HepG2 (cell line): ENCODE data around the gene CCDC73. TPM values are rescaled to one million over a fixed set of nuclear protein-coding genes. Genes with fewer than 3 reads are reported as not detected.

Experiments used
- CHCHD3 ChIP-seq: sonication (generic); formaldehyde crosslinking; IDR thresholded peaks from 2 replicates; pipeline ENCODE4 v1.8.0; 2022; ENCODE audit warnings: mild to moderate bottlenecking, missing genetic modification reagents, moderate library complexity
- FOXA3 ChIP-seq: IDR thresholded peaks from 2 replicates; pipeline ENCODE4 v1.6.1; 2016; ENCODE audit warnings: missing genetic modification reagents, missing compliant biosample characterization
- HOXA3 ChIP-seq: sonication (generic); formaldehyde crosslinking; IDR thresholded peaks from 2 replicates; pipeline ENCODE4 v1.5.0; 2020; ENCODE audit warnings: missing genetic modification reagents
- ISL2 ChIP-seq: sonication (generic); formaldehyde crosslinking; IDR thresholded peaks from 2 replicates; pipeline ENCODE4 v1.5.0; 2020; ENCODE audit warnings: missing genetic modification reagents
- JUNB ChIP-seq: sonication (generic); formaldehyde crosslinking; IDR thresholded peaks from 2 replicates; pipeline ENCODE4 v1.8.0; 2022; ENCODE audit warnings: missing genetic modification reagents, mild to moderate bottlenecking, borderline replicate concordance
- MAFK ChIP-seq, 2 experiments: IDR thresholded peaks in 1 of 2; conservative IDR thresholded peaks in 1 of 2; 2 replicates each; pipeline ENCODE4 v1.6.1; 2011; ENCODE audit warnings: improper control_type of control experiment in 2 of 2, low read length in 2 of 2
- SATB2 ChIP-seq: sonication (generic); formaldehyde crosslinking; IDR thresholded peaks from 2 replicates; pipeline ENCODE4 v1.5.0; 2020; ENCODE audit warnings: missing genetic modification reagents
- TAF1 ChIP-seq: sonication (generic); formaldehyde crosslinking; IDR thresholded peaks from 2 replicates; pipeline ENCODE4 v1.4.0; 2020; ENCODE audit warnings: missing genetic modification reagents
- TGIF2 ChIP-seq: IDR thresholded peaks from 2 replicates; pipeline ENCODE4 v1.6.1; 2016; ENCODE audit warnings: control low read depth, missing compliant biosample characterization
- U2AF1 ChIP-seq: fragments of 200-400 bp; formaldehyde crosslinking; optimal IDR thresholded peaks from 2 replicates; pipeline ENCODE3; 2017; ENCODE audit warnings: mild to moderate bottlenecking, low read depth, low read length
- YEATS2 ChIP-seq: sonication (generic); formaldehyde crosslinking; IDR thresholded peaks from 2 replicates; pipeline ENCODE4 v1.4.0; 2020; ENCODE audit warnings: missing genetic modification reagents, borderline replicate concordance
- ZBTB42 ChIP-seq: sonication (generic); formaldehyde crosslinking; IDR thresholded peaks from 2 replicates; pipeline ENCODE4 v1.5.0; 2020; ENCODE audit warnings: mild to moderate bottlenecking, missing genetic modification reagents
- ZBTB8A ChIP-seq: sonication (generic); formaldehyde crosslinking; IDR thresholded peaks from 2 replicates; pipeline ENCODE4 v1.4.0; 2020; ENCODE audit warnings: mild to moderate bottlenecking, low read depth, missing genetic modification reagents, borderline replicate concordance
- ZFAT ChIP-seq: sonication (generic); formaldehyde crosslinking; conservative IDR thresholded peaks from 2 replicates; pipeline ENCODE4 v1.8.1; 2023; ENCODE audit warnings: missing genetic modification reagents, inconsistent platforms
- ZFP41 ChIP-seq: sonication (generic); formaldehyde crosslinking; IDR thresholded peaks from 2 replicates; pipeline ENCODE4 v1.4.0; 2020; ENCODE audit warnings: mild to moderate bottlenecking, missing genetic modification reagents, borderline replicate concordance
- ZNF20 ChIP-seq: sonication (generic); formaldehyde crosslinking; IDR thresholded peaks from 2 replicates; pipeline ENCODE4 v1.4.0; 2020; ENCODE audit warnings: mild to moderate bottlenecking, moderate library complexity, missing genetic modification reagents
- ZNF224 ChIP-seq: sonication (generic); formaldehyde crosslinking; IDR thresholded peaks from 2 replicates; pipeline ENCODE4 v1.5.0; 2020; ENCODE audit warnings: mild to moderate bottlenecking, missing genetic modification reagents
- ZNF317 ChIP-seq: sonication (generic); formaldehyde crosslinking; IDR thresholded peaks from 2 replicates; pipeline ENCODE4 v1.5.0; 2020; ENCODE audit warnings: mild to moderate bottlenecking, missing genetic modification reagents
- ZNF616 ChIP-seq: sonication (generic); formaldehyde crosslinking; IDR thresholded peaks from 2 replicates; pipeline ENCODE4 v1.5.0; 2020; ENCODE audit warnings: low read depth, mild to moderate bottlenecking, missing genetic modification reagents
- ZNF709 ChIP-seq: sonication (generic); formaldehyde crosslinking; IDR thresholded peaks from 2 replicates; pipeline ENCODE4 v1.5.0; 2020; ENCODE audit warnings: mild to moderate bottlenecking, missing genetic modification reagents
- ZSCAN30 ChIP-seq: sonication (generic); formaldehyde crosslinking; IDR thresholded peaks from 2 replicates; pipeline ENCODE4 v1.5.0; 2020; ENCODE audit warnings: mild to moderate bottlenecking, missing genetic modification reagents
- polyA plus RNA-seq, 8 experiments: library from polyadenylated mRNA; depleted of rRNA in 3 of 8; stranded (reverse) in 7 of 8; unstranded in 1 of 8; fragments of >200 nt; fragmentation: Illumina TruSeq in 4 of 8; extraction: Trizol in 4 of 8; gene quantifications; 2 replicates each; pipeline versions ENCODE4 v1.2.1 to v1.2.3, GENCODE V29; 2011 to 2016; ENCODE audit warnings: low read depth in 4 of 8, missing spikeins in 1 of 8, mixed read lengths in 1 of 8; ENCODE audit not compliant: insufficient read depth in 1 of 8
- total RNA-seq, 5 experiments: library from RNA; depleted of rRNA; stranded (reverse); fragments of >200 nt; fragmentation: Illumina TruSeq; extraction: Trizol; gene quantifications; 2 replicates each; pipeline ENCODE4 v1.2.3, GENCODE V29; 2016; ENCODE audit warnings: low read depth in 1 of 5
- TF ChIP-seq, protein P1 (sequence below): sonication (generic); formaldehyde crosslinking; IDR thresholded peaks from 2 replicates; pipeline ENCODE4 v1.4.0; 2020; ENCODE audit warnings: mild to moderate bottlenecking, missing genetic modification reagents
- TF ChIP-seq, protein P2 (sequence below): sonication (generic); formaldehyde crosslinking; IDR thresholded peaks from 2 replicates; pipeline ENCODE4 v1.4.0; 2020; ENCODE audit warnings: missing genetic modification reagents
- TF ChIP-seq, protein P3 (sequence below): sonication (generic); formaldehyde crosslinking; IDR thresholded peaks from 2 replicates; pipeline ENCODE4 v1.5.1; 2020; ENCODE audit warnings: mild to moderate bottlenecking, missing genetic modification reagents, borderline replicate concordance
- TF ChIP-seq, protein P4 (sequence below): sonication (generic); formaldehyde crosslinking; IDR thresholded peaks from 2 replicates; pipeline ENCODE4 v1.9.0; 2021; ENCODE audit warnings: missing genetic modification reagents, borderline replicate concordance

CCDC73 gene
- total and polyA plus RNA-seq, 2 of the 13 experiments (the other 11 are each of a cell fraction or from before 2014, with no cell fraction given) = 0.01 to 0.11 TPM

DNA sequence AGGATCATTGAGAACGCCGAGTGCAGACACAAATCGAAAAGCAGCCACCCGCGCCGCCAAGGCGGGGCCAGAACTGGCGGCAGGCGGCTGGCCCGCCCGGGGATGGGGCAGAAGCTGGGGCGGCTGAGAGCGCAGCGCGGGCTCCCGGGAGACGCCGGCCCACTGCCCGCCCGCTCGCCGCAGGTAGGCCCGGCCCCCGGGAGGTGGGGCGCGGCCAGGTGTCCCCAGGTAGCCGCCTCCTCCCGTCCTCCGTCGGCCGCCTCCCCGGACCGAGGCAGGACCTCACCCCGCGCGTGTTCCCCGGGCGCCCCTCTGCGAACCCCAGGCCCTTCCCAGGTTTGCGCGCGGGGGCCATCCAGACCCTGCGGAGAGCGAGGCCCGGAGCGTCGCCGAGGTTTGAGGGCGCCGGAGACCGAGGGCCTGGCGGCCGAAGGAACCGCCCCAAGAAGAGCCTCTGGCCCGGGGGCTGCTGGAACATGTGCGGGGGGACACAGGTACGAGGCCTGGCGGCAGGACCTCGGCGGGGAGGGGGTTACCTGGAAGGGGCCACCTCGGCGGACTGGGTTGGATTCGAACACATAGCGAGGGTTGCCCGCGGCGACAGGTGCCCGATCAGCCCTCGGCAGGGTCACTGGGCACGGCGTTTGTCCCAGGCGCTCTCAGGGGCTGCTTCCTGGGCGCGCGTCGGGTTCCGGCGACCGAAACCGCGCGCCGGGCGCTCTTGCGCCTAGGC is 35.4 kb upstream of the CCDC73 start, which contains the start of gene PRRG4 (continued):
- TF ChIP-seq ZNF616 (CRISPR knock-in tag) (0 out of 2 replicates have a peak, but pooled peaks have one; percentile 18), JUNB (no peak), ZNF224 (CRISPR knock-in tag) (no peak), ZFAT (no peak), CHCHD3 (CRISPR knock-in tag) (no peak), ISL2 (CRISPR knock-in tag) (no peak), SATB2 (CRISPR knock-in tag) (no peak), ZFP41 (no peak), U2AF1 (no peak), MAFK (conservative IDR thresholded peaks at IDR 0.05 in 1 of 2, IDR thresholded peaks at IDR 0.05 in 1 of 2; ENCODE audit: low read length in 2 of 2) (no peak), TAF1 (CRISPR knock-in tag) (no peak), ZSCAN30 (no peak), ZNF20 (no peak), HOXA3 (CRISPR knock-in tag) (no peak), ZNF709 (no peak), ZBTB8A (CRISPR knock-in tag) (no peak), ZNF317 (CRISPR knock-in tag) (no peak), FOXA3 (no peak), TGIF2 (CRISPR knock-in tag) (no peak), ZBTB42 (CRISPR knock-in tag) (no peak), YEATS2 (CRISPR knock-in tag) (no peak)
- TF ChIP-seq, protein P1, sequence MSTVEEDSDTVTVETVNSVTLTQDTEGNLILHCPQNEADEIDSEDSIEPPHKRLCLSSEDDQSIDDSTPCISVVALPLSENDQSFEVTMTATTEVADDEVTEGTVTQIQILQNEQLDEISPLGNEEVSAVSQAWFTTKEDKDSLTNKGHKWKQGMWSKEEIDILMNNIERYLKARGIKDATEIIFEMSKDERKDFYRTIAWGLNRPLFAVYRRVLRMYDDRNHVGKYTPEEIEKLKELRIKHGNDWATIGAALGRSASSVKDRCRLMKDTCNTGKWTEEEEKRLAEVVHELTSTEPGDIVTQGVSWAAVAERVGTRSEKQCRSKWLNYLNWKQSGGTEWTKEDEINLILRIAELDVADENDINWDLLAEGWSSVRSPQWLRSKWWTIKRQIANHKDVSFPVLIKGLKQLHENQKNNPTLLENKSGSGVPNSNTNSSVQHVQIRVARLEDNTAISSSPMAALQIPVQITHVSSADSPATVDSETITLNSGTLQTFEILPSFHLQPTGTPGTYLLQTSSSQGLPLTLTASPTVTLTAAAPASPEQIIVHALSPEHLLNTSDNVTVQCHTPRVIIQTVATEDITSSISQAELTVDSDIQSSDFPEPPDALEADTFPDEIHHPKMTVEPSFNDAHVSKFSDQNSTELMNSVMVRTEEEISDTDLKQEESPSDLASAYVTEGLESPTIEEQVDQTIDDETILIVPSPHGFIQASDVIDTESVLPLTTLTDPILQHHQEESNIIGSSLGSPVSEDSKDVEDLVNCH (CRISPR knock-in tag) = no peak
- TF ChIP-seq, protein P2, sequence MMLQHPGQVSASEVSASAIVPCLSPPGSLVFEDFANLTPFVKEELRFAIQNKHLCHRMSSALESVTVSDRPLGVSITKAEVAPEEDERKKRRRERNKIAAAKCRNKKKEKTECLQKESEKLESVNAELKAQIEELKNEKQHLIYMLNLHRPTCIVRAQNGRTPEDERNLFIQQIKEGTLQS (CRISPR knock-in tag) = no peak
- TF ChIP-seq, protein P3, sequence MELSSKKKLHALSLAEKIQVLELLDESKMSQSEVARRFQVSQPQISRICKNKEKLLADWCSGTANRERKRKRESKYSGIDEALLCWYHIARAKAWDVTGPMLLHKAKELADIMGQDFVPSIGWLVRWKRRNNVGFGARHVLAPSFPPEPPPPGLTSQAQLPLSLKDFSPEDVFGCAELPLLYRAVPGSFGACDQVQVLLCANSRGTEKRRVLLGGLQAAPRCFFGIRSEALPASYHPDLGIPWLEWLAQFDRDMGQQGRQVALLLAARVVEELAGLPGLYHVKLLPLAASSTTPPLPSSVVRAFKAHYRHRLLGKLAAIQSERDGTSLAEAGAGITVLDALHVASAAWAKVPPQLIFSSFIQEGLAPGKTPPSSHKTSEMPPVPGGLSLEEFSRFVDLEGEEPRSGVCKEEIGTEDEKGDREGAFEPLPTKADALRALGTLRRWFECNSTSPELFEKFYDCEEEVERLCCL (CRISPR knock-in tag) = no peak
- TF ChIP-seq, protein P4, sequence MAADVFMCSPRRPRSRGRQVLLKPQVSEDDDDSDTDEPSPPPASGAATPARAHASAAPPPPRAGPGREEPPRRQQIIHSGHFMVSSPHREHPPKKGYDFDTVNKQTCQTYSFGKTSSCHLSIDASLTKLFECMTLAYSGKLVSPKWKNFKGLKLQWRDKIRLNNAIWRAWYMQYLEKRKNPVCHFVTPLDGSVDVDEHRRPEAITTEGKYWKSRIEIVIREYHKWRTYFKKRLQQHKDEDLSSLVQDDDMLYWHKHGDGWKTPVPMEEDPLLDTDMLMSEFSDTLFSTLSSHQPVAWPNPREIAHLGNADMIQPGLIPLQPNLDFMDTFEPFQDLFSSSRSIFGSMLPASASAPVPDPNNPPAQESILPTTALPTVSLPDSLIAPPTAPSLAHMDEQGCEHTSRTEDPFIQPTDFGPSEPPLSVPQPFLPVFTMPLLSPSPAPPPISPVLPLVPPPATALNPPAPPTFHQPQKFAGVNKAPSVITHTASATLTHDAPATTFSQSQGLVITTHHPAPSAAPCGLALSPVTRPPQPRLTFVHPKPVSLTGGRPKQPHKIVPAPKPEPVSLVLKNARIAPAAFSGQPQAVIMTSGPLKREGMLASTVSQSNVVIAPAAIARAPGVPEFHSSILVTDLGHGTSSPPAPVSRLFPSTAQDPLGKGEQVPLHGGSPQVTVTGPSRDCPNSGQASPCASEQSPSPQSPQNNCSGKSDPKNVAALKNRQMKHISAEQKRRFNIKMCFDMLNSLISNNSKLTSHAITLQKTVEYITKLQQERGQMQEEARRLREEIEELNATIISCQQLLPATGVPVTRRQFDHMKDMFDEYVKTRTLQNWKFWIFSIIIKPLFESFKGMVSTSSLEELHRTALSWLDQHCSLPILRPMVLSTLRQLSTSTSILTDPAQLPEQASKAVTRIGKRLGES (CRISPR knock-in tag) = no peak
